Neural progenitor cell (in vitro differentiated cells): ENCODE data around the gene FLCN. TPM values are rescaled to one million over a fixed set of nuclear protein-coding genes. Genes with fewer than 3 reads are reported as not detected.

Experiments used
- DNase-seq: peaks from one replicate; pipeline ENCODE4 v3.0.0-alpha.2; 2016; ENCODE audit warnings: low spot score
- H2AFZ ChIP-seq: fragments of 200-600 bp; sonication (generic); replicated peaks from 2 replicates; pipeline ENCODE4 v1.6.1; 2016; ENCODE audit warnings: antibody characterized with exemption
- H3F3A ChIP-seq: fragments of 200-600 bp; sonication (generic); 2 replicates; pipeline ENCODE4 v1.6.1; 2016; ENCODE audit warnings: antibody characterized with exemption, low read depth
- H3K27ac ChIP-seq: fragments of 200-600 bp; sonication (generic); 2 replicates; pipeline ENCODE4 v1.5.1; 2016; ENCODE audit warnings: mild to moderate bottlenecking
- H3K27me3 ChIP-seq: fragments of 200-600 bp; sonication (generic); 2 replicates; pipeline ENCODE4 v1.6.1; 2016; ENCODE audit warnings: mild to moderate bottlenecking, moderate library complexity
- H3K36me3 ChIP-seq: fragments of 200-600 bp; sonication (generic); 2 replicates; pipeline ENCODE4 v1.5.1; 2016
- H3K4me1 ChIP-seq: fragments of 200-600 bp; sonication (generic); 2 replicates; pipeline ENCODE4 v1.6.1; 2016; ENCODE audit warnings: mixed run types
- H3K4me2 ChIP-seq: fragments of 200-600 bp; sonication (generic); 2 replicates; pipeline ENCODE4 v1.6.1; 2016
- H3K4me3 ChIP-seq: fragments of 200-600 bp; sonication (generic); 2 replicates; pipeline ENCODE4 v1.5.1; 2016
- H3K79me2 ChIP-seq: fragments of 200-600 bp; sonication (generic); 2 replicates; pipeline ENCODE4 v1.6.1; 2016; ENCODE audit warnings: low read depth
- H3K9ac ChIP-seq: fragments of 200-600 bp; sonication (generic); 2 replicates; pipeline ENCODE4 v1.6.1; 2016
- H3K9me3 ChIP-seq: fragments of 200-600 bp; sonication (generic); 2 replicates; pipeline ENCODE4 v1.5.1; 2016; ENCODE audit warnings: low read depth
- H4K20me1 ChIP-seq: fragments of 200-600 bp; sonication (generic); 2 replicates; pipeline ENCODE4 v1.6.1; 2016; ENCODE audit warnings: low read depth
- H3K27ac Mint-ChIP-seq: 3 replicates; pipeline ENCODE4 v1.8.0; 2021; ENCODE audit warnings: mixed read lengths
- H3K27me3 Mint-ChIP-seq: 2 replicates; pipeline ENCODE4 v1.8.0; 2022; ENCODE audit warnings: low read depth, mild to moderate bottlenecking, inconsistent platforms, moderate library complexity, mixed read lengths; ENCODE audit not compliant: insufficient read depth
- H3K36me3 Mint-ChIP-seq: 3 replicates; pipeline ENCODE4 v1.8.0; 2021; ENCODE audit warnings: mixed read lengths
- H3K4me1 Mint-ChIP-seq: 3 replicates; pipeline ENCODE4 v1.8.0; 2021; ENCODE audit warnings: mixed read lengths
- H3K4me3 Mint-ChIP-seq: 3 replicates; pipeline ENCODE4 v1.8.0; 2021; ENCODE audit warnings: mild to moderate bottlenecking, moderate library complexity, mixed read lengths
- H3K9me3 Mint-ChIP-seq: 3 replicates; pipeline ENCODE4 v1.8.0; 2020; ENCODE audit warnings: mixed read lengths
- EZH2 ChIP-seq: fragments of 200-600 bp; sonication (generic); IDR thresholded peaks from 2 replicates; pipeline ENCODE4 v1.6.1; 2017; ENCODE audit warnings: antibody characterized with exemption, mild to moderate bottlenecking, moderate library complexity
- EZH2phosphoT487 ChIP-seq: fragments of 200-600 bp; sonication (generic); IDR thresholded peaks from 2 replicates; pipeline ENCODE4 v1.6.1; 2017; ENCODE audit warnings: antibody characterized with exemption
- total RNA-seq: library from RNA; depleted of rRNA; stranded (reverse); fragments of >200 nt; gene quantifications from 2 replicates; pipeline ENCODE4 v1.2.3, GENCODE V29; 2015; ENCODE audit warnings: low replicate concordance
- TF ChIP-seq, protein P1 (sequence below): fragments of 200-600 bp; sonication (generic); IDR thresholded peaks from 2 replicates; pipeline ENCODE4 v1.5.1; 2017; ENCODE audit warnings: antibody characterized with exemption, mild to moderate bottlenecking

The FLCN gene
- total RNA-seq, 1 donor from 2014 or later, result 16.3 TPM

DNA sequence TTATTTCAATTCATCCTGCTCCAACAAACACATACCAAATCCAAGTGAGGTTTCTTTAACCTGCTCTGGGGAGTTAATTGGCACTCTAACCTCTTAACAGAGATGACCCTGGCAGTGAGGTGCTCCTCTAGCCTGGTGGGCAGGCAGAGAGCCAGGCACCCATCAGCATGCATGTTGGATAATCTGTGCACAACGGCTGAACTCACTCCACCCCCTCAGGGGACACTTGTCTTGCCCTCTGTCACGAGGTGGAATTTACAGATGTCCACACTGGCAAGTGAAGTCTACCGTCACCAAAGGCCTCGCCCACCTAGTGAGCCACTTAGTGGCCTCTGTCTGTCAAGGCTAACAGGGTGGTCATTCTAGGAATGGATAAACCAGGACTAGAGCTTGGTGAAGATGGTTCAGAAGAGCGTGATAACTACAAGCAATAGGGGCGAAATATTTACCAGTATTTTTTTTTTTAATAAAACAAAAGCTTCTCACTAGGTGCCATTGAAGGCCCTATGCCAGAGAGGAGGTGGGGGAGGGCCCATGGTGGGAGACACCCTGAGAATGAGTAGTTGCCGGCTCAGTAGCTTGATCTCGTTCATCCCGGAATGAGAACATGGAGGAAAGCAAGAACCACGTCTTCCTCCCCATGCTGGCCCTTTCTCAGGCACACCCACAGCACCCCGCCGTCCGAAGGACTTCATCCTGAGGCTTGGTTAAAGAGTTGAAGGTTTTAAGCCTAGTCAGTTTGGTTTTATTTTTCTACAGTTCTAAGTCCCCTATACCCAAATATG, 56.0 kb downstream of the FLCN start:
- Histone ChIP-seq H3K4me1 (no peaks in the 10 kb centered on the region), H3K79me2 (no peaks in the 10 kb centered on the region), H3K9ac (no peak overlapping the region), H3K9me3 (no peaks in the 10 kb centered on the region), H3K4me3 (no peak overlapping the region), H3K27me3 (no peaks in the 10 kb centered on the region), H4K20me1 (no peaks in the 10 kb centered on the region), H3K36me3 (no peaks in the 10 kb centered on the region), H3K4me2 (no peak overlapping the region), H3K27ac (no peak overlapping the region), H3F3A (no peaks in the 10 kb centered on the region), H2AFZ (no peak overlapping the region)
- peaks cover 26% of the 10 kb centered on the region for H3K36me3 Mint-ChIP-seq
- no peak overlapping the region for H3K27ac Mint-ChIP-seq
- H3K27me3 Mint-ChIP-seq, result no peaks in the 10 kb centered on the region
- H3K4me3 Mint-ChIP-seq, result no peak overlapping the region
- DNase-seq, result no peak
- H3K9me3 Mint-ChIP-seq, result no peaks in the 10 kb centered on the region
- no peaks in the 10 kb centered on the region for H3K4me1 Mint-ChIP-seq
- TF ChIP-seq EZH2, result no peak
- TF ChIP-seq, protein P1, sequence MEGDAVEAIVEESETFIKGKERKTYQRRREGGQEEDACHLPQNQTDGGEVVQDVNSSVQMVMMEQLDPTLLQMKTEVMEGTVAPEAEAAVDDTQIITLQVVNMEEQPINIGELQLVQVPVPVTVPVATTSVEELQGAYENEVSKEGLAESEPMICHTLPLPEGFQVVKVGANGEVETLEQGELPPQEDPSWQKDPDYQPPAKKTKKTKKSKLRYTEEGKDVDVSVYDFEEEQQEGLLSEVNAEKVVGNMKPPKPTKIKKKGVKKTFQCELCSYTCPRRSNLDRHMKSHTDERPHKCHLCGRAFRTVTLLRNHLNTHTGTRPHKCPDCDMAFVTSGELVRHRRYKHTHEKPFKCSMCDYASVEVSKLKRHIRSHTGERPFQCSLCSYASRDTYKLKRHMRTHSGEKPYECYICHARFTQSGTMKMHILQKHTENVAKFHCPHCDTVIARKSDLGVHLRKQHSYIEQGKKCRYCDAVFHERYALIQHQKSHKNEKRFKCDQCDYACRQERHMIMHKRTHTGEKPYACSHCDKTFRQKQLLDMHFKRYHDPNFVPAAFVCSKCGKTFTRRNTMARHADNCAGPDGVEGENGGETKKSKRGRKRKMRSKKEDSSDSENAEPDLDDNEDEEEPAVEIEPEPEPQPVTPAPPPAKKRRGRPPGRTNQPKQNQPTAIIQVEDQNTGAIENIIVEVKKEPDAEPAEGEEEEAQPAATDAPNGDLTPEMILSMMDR, result no peak
- no peak for TF ChIP-seq EZH2phosphoT487

DNA sequence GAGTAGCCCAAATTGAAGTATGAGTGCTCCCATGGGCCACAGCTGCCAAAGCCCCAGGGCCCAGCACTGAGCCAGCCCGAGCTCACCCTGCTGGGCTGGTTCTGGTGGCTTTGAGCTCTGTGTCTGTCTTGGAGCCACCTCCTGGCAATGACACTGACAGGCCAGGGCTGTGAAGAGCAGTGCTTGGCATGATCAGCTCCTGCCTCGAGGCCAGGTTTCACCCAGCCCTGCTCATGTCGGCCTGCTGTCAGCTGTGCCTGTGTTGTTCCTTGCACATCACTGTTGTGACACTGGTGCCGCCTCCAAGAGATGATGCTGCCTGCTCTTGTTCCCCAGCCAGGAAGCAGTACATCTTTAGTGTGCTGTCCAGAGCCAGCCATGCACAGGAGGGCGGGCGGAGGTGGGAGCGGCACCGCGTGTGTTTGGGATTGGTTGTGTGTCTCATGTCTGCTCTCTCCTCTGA, 56.8 kb downstream of the FLCN start:
- Mint-ChIP-seq H3K27ac (no peak overlapping the region), H3K36me3 (peaks cover 23% of the 10 kb centered on the region), H3K4me3 (no peak overlapping the region), H3K9me3 (no peaks in the 10 kb centered on the region), H3K4me1 (no peaks in the 10 kb centered on the region), H3K27me3 (no peaks in the 10 kb centered on the region)
- TF ChIP-seq EZH2phosphoT487 (no peak), EZH2 (no peak)
- TF ChIP-seq, protein P1, result no peak
- H3K79me2 ChIP-seq, result no peaks in the 10 kb centered on the region
- no peaks in the 10 kb centered on the region for H3K9me3 ChIP-seq
- no peaks in the 10 kb centered on the region for H3K4me1 ChIP-seq
- DNase-seq, result no peak
- H4K20me1 ChIP-seq, result no peaks in the 10 kb centered on the region
- no peaks in the 10 kb centered on the region for H3F3A ChIP-seq
- H2AFZ ChIP-seq, result no peak overlapping the region
- no peak overlapping the region for H3K27ac ChIP-seq
- no peaks in the 10 kb centered on the region for H3K36me3 ChIP-seq
- H3K27me3 ChIP-seq, result no peaks in the 10 kb centered on the region
- no peak overlapping the region for H3K4me3 ChIP-seq
- H3K4me2 ChIP-seq, result no peak overlapping the region
- no peak overlapping the region for H3K9ac ChIP-seq

DNA sequence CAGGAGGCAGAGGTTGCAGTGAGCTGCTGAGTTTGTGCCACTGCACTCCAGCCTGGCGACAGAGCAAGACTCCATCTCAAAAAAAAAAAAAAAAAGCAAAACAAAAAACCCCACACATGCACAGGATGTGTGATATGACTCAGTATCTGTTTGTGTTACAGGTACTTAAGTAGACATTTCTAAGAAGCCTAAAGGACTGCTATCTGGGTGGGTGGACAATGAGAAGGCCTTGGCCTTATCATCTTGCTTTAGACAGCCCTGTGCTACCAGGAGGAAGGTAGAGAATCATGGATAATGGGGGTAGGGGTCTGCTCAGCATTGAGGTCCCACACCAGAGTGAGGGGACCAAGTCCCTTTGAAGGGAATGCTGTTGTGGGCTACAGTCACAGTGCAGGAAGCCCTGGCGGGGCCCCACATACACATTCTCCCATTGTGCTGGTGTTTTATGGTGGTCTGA, 57.6 kb downstream of the FLCN start:
- no peaks in the 10 kb centered on the region for H3K9me3 Mint-ChIP-seq
- Histone ChIP-seq H3K9ac (no peak overlapping the region), H3K4me3 (no peak overlapping the region), H3K4me2 (no peak overlapping the region), H4K20me1 (no peaks in the 10 kb centered on the region), H3K4me1 (no peaks in the 10 kb centered on the region), H3K27me3 (no peaks in the 10 kb centered on the region), H3K36me3 (no peaks in the 10 kb centered on the region), H3K79me2 (no peaks in the 10 kb centered on the region), H3K27ac (no peak overlapping the region), H3K9me3 (no peaks in the 10 kb centered on the region), H3F3A (no peaks in the 10 kb centered on the region), H2AFZ (no peak overlapping the region)
- H3K36me3 Mint-ChIP-seq, result peaks cover 26% of the 10 kb centered on the region
- no peak overlapping the region for H3K27ac Mint-ChIP-seq
- DNase-seq, result no peak
- peaks cover under 1% of the 10 kb centered on the region for H3K27me3 Mint-ChIP-seq
- no peak overlapping the region for H3K4me3 Mint-ChIP-seq
- H3K4me1 Mint-ChIP-seq, result no peaks in the 10 kb centered on the region
- no peak for TF ChIP-seq EZH2phosphoT487
- no peak for TF ChIP-seq EZH2
- TF ChIP-seq, protein P1, result no peak
